Erythroblast (primary cell): Measurements from ENCODE around the gene ENOX1.

Experiments
- GATA1 ChIP-seq: IDR thresholded peaks from 2 replicates; pipeline ENCODE4 v1.6.1; 2011; ENCODE audit warnings: low read depth, mild to moderate bottlenecking, control low read depth, low read length, moderate library complexity
- POLR2A ChIP-seq: IDR thresholded peaks from 2 replicates; pipeline ENCODE4 v1.6.1; 2011; ENCODE audit warnings: mild to moderate bottlenecking, low read length

- TF ChIP-seq POLR2A (no peak), GATA1 (no peak)
Observed at GRCh38 chr13:43284162-43284561, 502.6 kb downstream of the ENOX1 start.
